K562 (cell line): ENCODE results near the gene CENPP. TPM values are rescaled to one million over a fixed set of nuclear protein-coding genes. Genes with fewer than 3 reads are reported as not detected.

Experiments used
- ATAC-seq: fragments of 200-7000 bp; cut with Tn5 transposase; 3 replicates; pipeline ENCODE4 v1.9.1; 2020; ENCODE audit warnings: moderate library complexity
- BruUV-seq: library from RNA; stranded (reverse); fragments of 400-500 nt; replicated peaks from 2 replicates; lab custom pipeline; 2021; lab: Mats Ljungman, UMichigan
- CTCF ChIA-PET: fragments of 300-600 bp; formaldehyde crosslinking; extraction: SDS; loops from one replicate; lab custom pipeline; 2021; ENCODE audit warnings: low intra/inter-chr PET ratio; lab: Yijun Ruan, JAX
- POLR2A ChIA-PET: fragments of 300-600, 350-650 bp; sonication (Branson Sonifier 250); formaldehyde crosslinking; extraction: SDS; loops from one replicate; lab custom pipeline; 2021; ENCODE audit warnings: antibody characterized with exemption, inconsistent platforms; lab: Yijun Ruan, JAX
- DNase-seq, 4 experiments: peaks; one replicate each; pipeline versions ENCODE4 v3.0.0 to v3.0.0-alpha.2; 2011 to 2018; ENCODE audit warnings: low spot score in 3 of 4, mixed read lengths in 3 of 4; ENCODE audit errors: extremely low read depth in 1 of 4
- FAIRE-seq: peaks from 2 replicates; lab custom pipeline; 2011; peaks lifted over from hg19 to GRCh38; lab: Jason Lieb, UNC
- H2AFZ ChIP-seq: 2 replicates; pipeline ENCODE4 v1.6.0; 2011; ENCODE audit warnings: low read depth, low read length, control low read depth, inconsistent platforms
- H3K27ac ChIP-seq: fragments of 200-600 bp; 3 replicates; pipeline ENCODE4 v1.8.0; 2011; ENCODE audit warnings: low read depth, mild to moderate bottlenecking, control low read depth, inconsistent platforms, low read length, moderate library complexity, mixed read lengths; ENCODE audit errors: extremely low read depth
- H3K27me3 ChIP-seq, 2 experiments: fragments of 300-600 bp in 1 of 2; 2 replicates in 1 of 2; 3 replicates in 1 of 2; pipeline versions ENCODE4 v1.6.0 to v1.8.0; 2011; ENCODE audit warnings: inconsistent platforms in 2 of 2, low read length in 2 of 2, mild to moderate bottlenecking in 1 of 2, mixed read lengths in 1 of 2, moderate library complexity in 1 of 2; ENCODE audit not compliant: control insufficient read depth in 2 of 2, insufficient read depth in 2 of 2
- H3K36me3 ChIP-seq: fragments of 300-600 bp; 3 replicates; pipeline ENCODE4 v1.8.0; 2011; ENCODE audit warnings: mild to moderate bottlenecking, low read length, inconsistent platforms; ENCODE audit not compliant: control insufficient read depth, insufficient read depth
- H3K4me1 ChIP-seq, 2 experiments: fragments of 200-600 bp in 1 of 2; replicated peaks in 1 of 2; 2 replicates in 1 of 2; 3 replicates in 1 of 2; pipeline versions ENCODE4 v1.5.1 to v1.8.0; 2011; ENCODE audit warnings: inconsistent platforms in 2 of 2, low read length in 2 of 2, mild to moderate bottlenecking in 1 of 2, mixed read lengths in 1 of 2, moderate library complexity in 1 of 2; ENCODE audit not compliant: control insufficient read depth in 2 of 2, insufficient read depth in 2 of 2
- H3K4me2 ChIP-seq: 2 replicates; pipeline ENCODE4 v1.6.1; 2011; ENCODE audit warnings: low read length, control low read depth, inconsistent platforms, mixed read lengths; ENCODE audit not compliant: insufficient read depth
- H3K4me3 ChIP-seq: fragments of 200-600 bp; sonication (generic), shearing (Covaris generic); 2 replicates; pipeline ENCODE4 v1.5.1; 2016; ENCODE audit warnings: control low read depth, inconsistent platforms
- H3K79me2 ChIP-seq: fragments of 200-600 bp; 3 replicates; pipeline ENCODE4 v1.8.0; 2011; ENCODE audit warnings: low read length, inconsistent platforms; ENCODE audit not compliant: control insufficient read depth, insufficient read depth
- H3K9ac ChIP-seq, 2 experiments: 2 replicates each; pipeline versions ENCODE4 v1.6.0 to v1.6.1; 2011; ENCODE audit warnings: low read depth in 2 of 2, low read length in 2 of 2, control low read depth in 1 of 2, inconsistent platforms in 1 of 2, mild to moderate bottlenecking in 1 of 2, mixed read lengths in 1 of 2; ENCODE audit not compliant: insufficient read depth in 1 of 2
- H3K9me1 ChIP-seq: one replicate; pipeline ENCODE4 v1.6.0; 2011; ENCODE audit warnings: inconsistent platforms, mild to moderate bottlenecking, low read length, moderate library complexity; ENCODE audit not compliant: control insufficient read depth, insufficient read depth
- H3K9me3 ChIP-seq: replicated peaks from 2 replicates; pipeline ENCODE4 v1.5.1; 2011; ENCODE audit warnings: low read depth, low read length, inconsistent platforms; ENCODE audit not compliant: control insufficient read depth, insufficient read depth
- H4K20me1 ChIP-seq: replicated peaks from 2 replicates; pipeline ENCODE4 v1.6.1; 2011; ENCODE audit warnings: low read length, inconsistent platforms, mixed read lengths; ENCODE audit not compliant: control insufficient read depth, insufficient read depth
- CAMTA2 ChIP-seq: fragments of 250-450 bp; sonication (Bioruptor Pico); conservative IDR thresholded peaks from 2 replicates; pipeline ENCODE4 v1.5.1; 2022
- E2F3 ChIP-seq: fragments of 250-450 bp; sonication (Bioruptor Pico); IDR thresholded peaks from 2 replicates; pipeline ENCODE4 v1.4.0; 2020; ENCODE audit warnings: mild to moderate bottlenecking
- KLF16 ChIP-seq: IDR thresholded peaks from 2 replicates; pipeline ENCODE4 v1.6.1; 2016; ENCODE audit warnings: antibody characterized with exemption
- MAX ChIP-seq: sonication (generic); formaldehyde crosslinking; IDR thresholded peaks from 2 replicates; pipeline ENCODE4 v1.9.0; 2022; ENCODE audit warnings: mild to moderate bottlenecking, missing genetic modification reagents
- MYC ChIP-seq, 2 experiments: fragments of 250-450 bp in 1 of 2; sonication (Bioruptor Pico) in 1 of 2; IDR thresholded peaks; 2 replicates each; pipeline versions ENCODE4 v1.5.1 to v1.6.1; 2012 to 2021; ENCODE audit warnings: low read depth in 2 of 2, borderline replicate concordance in 1 of 2, improper control_type of control experiment in 1 of 2, low read length in 1 of 2, mild to moderate bottlenecking in 1 of 2, moderate library complexity in 1 of 2
- PRDM10 ChIP-seq: fragments of 450-650 bp; IDR thresholded peaks from 2 replicates; pipeline ENCODE4 v1.6.1; 2018; ENCODE audit not compliant: partially characterized antibody
- PRPF4 ChIP-seq: fragments of 200-400 bp; formaldehyde crosslinking; IDR thresholded peaks from one replicate; pipeline ENCODE4 v1.6.1; 2017; ENCODE audit warnings: low read length, low read depth, mild to moderate bottlenecking; ENCODE audit not compliant: insufficient read depth, poor library complexity, severe bottlenecking
- RBFOX2 ChIP-seq: fragments of 200-400 bp; formaldehyde crosslinking; IDR thresholded peaks from 2 replicates; pipeline ENCODE4 v1.6.1; 2017; ENCODE audit warnings: low read depth, mild to moderate bottlenecking, low read length, moderate library complexity
- RBM34 ChIP-seq: fragments of 200-400 bp; formaldehyde crosslinking; IDR thresholded peaks from 2 replicates; pipeline ENCODE4 v1.6.1; 2018; ENCODE audit warnings: low read length, borderline replicate concordance; ENCODE audit not compliant: insufficient read depth
- TAF15 ChIP-seq: fragments of 200-400 bp; formaldehyde crosslinking; IDR thresholded peaks from 2 replicates; pipeline ENCODE4 v1.6.1; 2017; ENCODE audit warnings: mild to moderate bottlenecking, low read depth, low read length, moderate library complexity
- TEAD2 ChIP-seq: fragments of 450-650 bp; IDR thresholded peaks from 2 replicates; pipeline ENCODE4 v1.6.1; 2016; ENCODE audit warnings: missing genetic modification characterization, control low read depth, missing compliant biosample characterization
- TGIF2 ChIP-seq: sonication (generic); formaldehyde crosslinking; IDR thresholded peaks from 2 replicates; pipeline ENCODE4 v1.8.1; 2022; ENCODE audit warnings: mild to moderate bottlenecking, missing genetic modification reagents, moderate library complexity
- TRIM25 ChIP-seq: fragments of 450-650 bp; IDR thresholded peaks from 2 replicates; pipeline ENCODE4 v1.7.0; 2016; ENCODE audit warnings: borderline replicate concordance
- ZNF354B ChIP-seq: fragments of 250-450 bp; sonication (Bioruptor Pico); IDR thresholded peaks from 2 replicates; pipeline ENCODE4 v1.4.0; 2020
- ZNF668 ChIP-seq: fragments of 250-450 bp; sonication (Bioruptor Pico); IDR thresholded peaks from 2 replicates; pipeline ENCODE4 v1.8.0; 2022; ENCODE audit warnings: mild to moderate bottlenecking, inconsistent platforms
- WGBS: fragments of 100-300 bp; shearing (Covaris generic); methylation state at CpG from one replicate; pipeline ENCODE4 v1.1.6; 2016; ENCODE audit warnings: low coverage, mixed read lengths; ENCODE audit not compliant: insufficient coverage; ENCODE audit errors: missing lambda C conversion rate; 5-methylcytosine and 5-hydroxymethylcytosine counted together
- in situ Hi-C: fragments of 300-500 bp; cut with MboI; formaldehyde crosslinking; loops from 4 replicates; pipeline ENCODE4 v1.15.0; 2018; ENCODE audit warnings: inconsistent platforms, mixed read lengths
- intact Hi-C: fragments of 100-400 bp; cut with micrococcal nuclease; formaldehyde crosslinking; loops from 2 replicates; pipeline ENCODE4 v1.14.2; 2022
- polyA plus RNA-seq, 8 experiments: library from polyadenylated mRNA; depleted of rRNA in 4 of 8; stranded (reverse) in 5 of 8; unstranded in 3 of 8; fragments of >200 nt; fragmentation: Nextera tagmentation in 2 of 8; fragmentation: Illumina TruSeq in 1 of 8; extraction: Ambion mirVana in 2 of 8; extraction: Trizol in 1 of 8; gene quantifications; 2 replicates each; pipeline versions ENCODE4 v1.2.1 to v1.2.3, GENCODE V29; 2011 to 2014; ENCODE audit warnings: inconsistent platforms in 1 of 8, missing spikeins in 1 of 8
- total RNA-seq, 7 experiments: library from RNA; depleted of rRNA in 6 of 7; stranded (reverse); fragments of >200 nt in 6 of 7; fragmentation: Illumina TruSeq in 2 of 7; extraction: Trizol in 2 of 7; gene quantifications; 2 replicates each; pipeline versions ENCODE4 v1.2.1 to v1.2.3, GENCODE V29; 2011 to 2021; ENCODE audit warnings: low replicate concordance in 1 of 7

CENPP gene
- total and polyA plus RNA-seq, 9 of the 15 experiments (the other 6 are each of a cell fraction or from before 2014, with no cell fraction given) = 8.0 to 28.5 (median 17.9) TPM

GRCh38 chr9:92488681-92489550, 163.2 kb downstream of the CENPP start:
- CTCF ChIA-PET = no interaction called here
- POLR2A ChIA-PET = no interaction called here
- H3K4me2 ChIP-seq = no peak overlapping the region
- no peak overlapping the region for H2AFZ ChIP-seq
- BruUV-seq = no TSS peak
- peaks cover 0 to 2% of the 10 kb centered on the region in 2 experiments; a peak in 2 of 5 replicates for H3K4me1 ChIP-seq
- WGBS = 60% methylated on average over 4 of the region's 4 CpGs
- no peaks in the 10 kb centered on the region for H3K9me1 ChIP-seq
- in situ Hi-C loops = no loop called here
- intact Hi-C loops = no loop called here
- no peaks in the 10 kb centered on the region for H3K9me3 ChIP-seq
- no peak for ATAC-seq
- H3K9ac ChIP-seq = no peak overlapping the region
- H3K36me3 ChIP-seq = no peaks in the 10 kb centered on the region
- no peak for FAIRE-seq
- no peak overlapping the region for H3K27ac ChIP-seq
- H4K20me1 ChIP-seq = no peaks in the 10 kb centered on the region
- no peak for DNase-seq
- no peak overlapping the region for H3K4me3 ChIP-seq
- H3K27me3 ChIP-seq = no peaks in the 10 kb centered on the region
- H3K79me2 ChIP-seq = no peaks in the 10 kb centered on the region
- no peak for TF ChIP-seq TGIF2 (CRISPR knock-in tag)
- no peak for TF ChIP-seq RBFOX2
- TF ChIP-seq RBM34 = no peak
- no peak for TF ChIP-seq MYC (IDR thresholded peaks at IDR 0.05; ENCODE audit: low read depth, low read length)
- no peak for TF ChIP-seq MYC (CRISPR knock-in tag; IDR thresholded peaks at IDR 0.05; ENCODE audit: borderline replicate concordance, low read depth)
- no peak for TF ChIP-seq MAX (CRISPR knock-in tag)
- TF ChIP-seq KLF16 = no peak
- TF ChIP-seq TEAD2 (tag) = no peak
- TF ChIP-seq TRIM25 = no peak
- no peak for TF ChIP-seq E2F3 (CRISPR knock-in tag)
- TF ChIP-seq PRDM10 = no peak
- no peak for TF ChIP-seq TAF15
- TF ChIP-seq ZNF668 (CRISPR knock-in tag) = no peak
- no peak for TF ChIP-seq CAMTA2 (CRISPR knock-in tag)
- no peak for TF ChIP-seq ZNF354B (CRISPR knock-in tag)
- no peak for TF ChIP-seq PRPF4
